GM19035 (cell line): ENCODE data around the gene UBLCP1.
"Not testable (repeated sequence)": the region's sequence is repeated elsewhere in the genome, so short reads cannot be mapped to it uniquely, and the experiment has no call there.

ENCODE experiments used
- ATAC-seq: cut with Tn5 transposase; IDR thresholded peaks from one replicate; pipeline ENCODE4 v1.9.1; 2021; ENCODE audit not compliant: unreplicated experiment

UBLCP1 gene, protein sequence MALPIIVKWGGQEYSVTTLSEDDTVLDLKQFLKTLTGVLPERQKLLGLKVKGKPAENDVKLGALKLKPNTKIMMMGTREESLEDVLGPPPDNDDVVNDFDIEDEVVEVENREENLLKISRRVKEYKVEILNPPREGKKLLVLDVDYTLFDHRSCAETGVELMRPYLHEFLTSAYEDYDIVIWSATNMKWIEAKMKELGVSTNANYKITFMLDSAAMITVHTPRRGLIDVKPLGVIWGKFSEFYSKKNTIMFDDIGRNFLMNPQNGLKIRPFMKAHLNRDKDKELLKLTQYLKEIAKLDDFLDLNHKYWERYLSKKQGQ

DNA sequence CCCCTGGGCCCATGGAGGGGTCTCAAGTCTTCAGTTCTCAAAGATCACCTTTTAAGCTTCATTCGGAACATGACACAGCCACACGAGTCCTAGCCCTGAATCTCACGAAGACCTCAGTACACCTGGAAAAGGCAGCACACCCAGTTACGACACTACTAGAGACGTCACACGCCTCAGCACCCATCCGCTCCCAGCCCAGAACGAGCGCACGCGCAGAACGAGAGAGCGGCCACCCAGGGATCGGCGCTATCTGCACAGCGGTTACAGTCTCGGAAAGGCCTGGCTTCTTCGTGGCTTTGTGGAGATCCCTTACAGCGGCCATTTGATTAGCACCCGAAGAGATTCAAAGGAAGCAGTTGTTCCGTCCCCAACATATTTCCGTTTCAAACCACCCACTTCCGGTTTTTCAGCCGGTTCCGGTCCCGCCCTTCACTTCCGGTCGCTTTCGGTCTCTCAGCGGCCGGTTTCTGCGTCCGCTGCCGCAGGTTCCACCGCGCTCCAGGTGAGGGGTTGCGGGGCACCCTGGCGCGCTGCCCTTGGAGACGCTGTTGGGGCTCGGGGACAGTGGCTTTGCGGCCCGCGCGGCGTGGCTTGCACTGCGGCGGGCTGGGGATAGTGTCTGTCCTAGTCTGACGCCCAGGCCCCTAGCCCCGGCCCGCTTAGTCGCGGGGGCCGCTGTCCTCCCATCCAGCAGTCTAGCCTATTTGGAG lies at the start of gene UBLCP1:
Gene UBLCP1 (plus strand): TSS at position 432 of the 710 bp plus-strand sequence. CDS start 5,626 bp downstream, outside the sequence.
- peak; percentile 91 for ATAC-seq

DNA sequence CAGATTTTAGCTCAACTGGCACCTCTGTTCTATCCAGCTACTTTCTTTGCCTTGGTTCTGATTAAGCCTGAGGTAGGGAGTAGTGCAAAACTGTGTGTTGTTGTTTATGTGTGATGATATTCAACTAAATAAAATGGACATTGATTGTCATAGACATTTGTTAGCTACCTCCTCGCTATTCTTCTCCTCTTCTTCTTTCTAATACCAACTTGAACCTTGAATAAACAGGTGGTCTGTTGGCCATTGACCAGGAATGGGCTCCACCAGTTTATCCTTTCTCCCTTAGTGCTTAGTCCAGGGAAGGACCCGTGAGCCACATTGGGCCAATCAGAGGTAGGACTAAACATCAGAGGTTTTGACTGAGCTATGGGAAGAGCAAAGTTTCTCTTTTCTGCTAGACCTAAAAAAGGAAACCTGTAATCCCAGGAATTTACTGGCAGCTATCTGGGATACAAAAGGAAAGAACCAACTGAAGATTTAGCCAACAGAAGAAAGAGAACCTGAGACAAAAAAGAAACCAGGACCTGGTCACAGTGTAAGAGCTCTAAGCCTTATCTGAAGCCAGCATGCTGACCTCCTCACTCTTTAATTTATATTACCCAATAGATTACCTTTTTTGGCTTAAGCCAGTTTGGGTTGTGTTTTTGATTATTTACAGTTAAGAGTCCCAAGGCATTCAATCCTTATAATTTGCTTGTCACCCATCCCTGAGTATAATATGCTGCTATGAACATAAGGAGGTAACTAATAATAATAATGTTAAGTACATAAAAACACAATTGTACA lies 48.4 kb upstream of the UBLCP1 start:
- ATAC-seq: no peak

DNA sequence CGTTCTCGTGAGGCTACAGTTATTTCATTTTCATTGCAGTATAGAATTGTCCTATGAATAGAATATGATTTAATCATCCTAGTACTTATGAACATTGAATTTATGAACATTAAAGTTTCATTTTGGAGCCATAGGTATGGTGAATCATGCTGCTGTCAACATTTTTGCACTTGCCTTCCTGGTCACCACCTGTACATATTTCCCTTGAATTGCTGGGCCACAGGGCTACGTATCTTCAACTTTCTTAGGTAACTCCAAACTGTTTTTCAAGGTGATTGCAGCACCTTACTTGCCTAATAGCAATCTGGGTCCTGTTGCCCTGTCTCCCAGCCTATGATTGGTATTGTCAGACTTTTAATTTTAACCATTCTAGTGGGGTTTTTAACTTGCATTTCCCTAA lies 47.2 kb upstream of the UBLCP1 start:
- ATAC-seq: no peak

DNA sequence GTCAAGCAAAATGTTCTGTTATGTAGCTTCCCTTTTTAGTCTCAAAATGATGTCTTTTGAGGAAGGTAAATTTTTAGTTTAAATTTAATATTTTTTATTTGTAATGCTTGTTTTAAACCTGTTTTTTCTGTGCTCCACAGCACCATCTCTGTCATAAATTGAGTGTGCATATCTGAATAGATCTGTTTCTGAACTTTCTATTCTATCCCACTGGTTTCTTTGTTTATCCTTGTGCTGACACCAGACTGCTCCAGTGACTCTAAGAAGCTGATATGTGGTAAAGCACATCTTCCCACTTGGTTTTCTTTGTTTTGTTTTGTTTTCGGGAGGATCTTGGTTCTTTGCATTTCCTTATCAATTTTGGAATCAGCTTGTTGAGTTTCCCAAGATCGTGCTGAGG lies 46.6 kb upstream of the UBLCP1 start:
- no peak for ATAC-seq

DNA sequence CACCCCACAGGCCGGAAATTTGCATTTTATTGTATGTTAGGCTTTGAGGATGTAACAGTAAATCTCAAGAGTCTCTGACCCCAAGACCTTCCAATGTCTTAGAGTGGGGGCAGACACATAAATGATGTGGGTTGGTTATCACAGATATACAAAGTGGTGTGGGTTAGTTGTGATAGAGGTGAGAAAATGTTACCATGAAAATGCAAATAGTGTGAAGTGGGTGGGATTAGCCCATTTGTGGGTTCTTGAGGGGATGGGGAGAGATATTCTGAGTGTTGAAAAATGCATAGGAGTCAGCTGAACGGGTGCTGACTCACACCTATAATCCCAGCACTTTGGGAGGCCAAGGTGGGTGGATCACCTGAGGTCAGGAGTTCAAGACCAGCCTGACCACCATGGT lies 45.9 kb upstream of the UBLCP1 start:
- ATAC-seq: no peak

DNA sequence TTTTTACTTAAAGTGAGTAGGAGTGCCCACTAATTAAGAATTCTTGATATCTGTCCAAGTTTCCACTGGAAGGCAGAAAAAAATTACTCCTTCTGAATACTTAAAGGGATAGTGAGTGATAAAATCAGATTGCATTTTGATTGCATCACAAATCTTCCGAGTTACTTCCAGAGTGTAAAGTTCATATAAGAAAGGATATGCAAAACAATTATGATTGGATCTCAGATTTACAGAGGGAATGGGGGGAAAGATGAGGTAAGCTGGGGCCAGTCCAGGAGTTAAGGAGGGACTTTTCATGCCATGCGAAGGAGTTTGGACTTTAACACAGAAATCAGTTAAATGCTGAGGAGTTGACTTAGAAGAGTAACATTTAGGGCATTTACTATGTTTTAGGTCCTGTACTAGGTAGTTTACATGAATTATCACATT lies 44.5 kb upstream of the UBLCP1 start:
- ATAC-seq: no peak

DNA sequence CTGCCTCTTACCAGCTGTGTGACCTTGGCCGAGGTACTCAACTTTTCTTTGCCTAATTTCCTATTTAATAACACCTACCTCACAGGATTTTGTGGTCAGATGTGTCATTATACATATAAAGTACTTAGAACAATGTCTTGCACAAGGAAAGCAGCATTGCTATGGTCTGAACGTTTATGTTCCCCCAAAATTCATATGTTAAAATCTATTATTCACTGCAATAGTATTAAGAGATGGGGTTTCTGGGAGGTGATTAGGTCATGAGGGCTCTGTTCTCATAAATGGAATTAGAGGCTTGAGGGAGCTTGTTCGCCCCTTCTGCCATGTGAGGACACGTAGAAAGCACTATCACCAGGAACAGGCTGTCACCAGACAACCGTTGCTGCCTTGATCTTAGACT lies 42.9 kb upstream of the UBLCP1 start:
- ATAC-seq: no peak

DNA sequence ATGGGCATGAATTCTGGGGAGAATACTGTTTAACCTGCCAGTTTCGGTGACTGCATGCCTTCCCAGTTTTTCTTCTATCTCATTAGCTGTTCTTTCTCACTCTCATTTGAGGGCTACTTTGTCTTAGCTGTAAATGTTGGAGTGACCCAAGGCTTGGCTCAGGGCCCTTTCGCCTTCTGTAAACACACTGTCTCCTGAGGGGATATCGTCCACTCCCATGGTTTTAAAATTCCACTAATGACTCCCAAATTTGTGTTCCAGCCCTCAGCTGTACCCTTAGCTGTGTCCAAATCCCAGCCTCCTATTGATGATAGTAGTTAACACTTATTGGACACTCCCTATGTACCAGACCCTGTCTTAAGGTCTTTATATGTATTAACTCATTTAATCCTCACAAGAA lies 39.6 kb upstream of the UBLCP1 start:
- ATAC-seq: no peak

DNA sequence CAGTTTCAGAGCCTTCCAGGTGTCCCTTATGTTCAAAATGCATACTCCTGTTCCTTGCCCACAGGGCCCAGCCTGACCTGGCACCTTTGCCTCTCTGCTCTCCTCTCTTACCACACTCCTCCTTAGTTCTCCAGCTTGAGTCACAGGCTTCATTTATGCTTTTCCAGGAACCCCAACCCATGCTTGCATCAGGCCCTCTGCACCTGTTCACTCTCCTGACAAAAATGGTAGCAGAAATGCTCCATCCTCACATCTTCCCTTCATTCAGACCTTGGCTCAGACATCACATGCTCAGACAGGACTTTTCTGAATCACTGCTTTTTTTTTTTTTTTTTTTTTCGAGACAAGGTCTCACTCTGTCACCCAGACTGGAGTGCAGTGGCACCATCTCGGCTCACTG lies 38.6 kb upstream of the UBLCP1 start:
- no peak for ATAC-seq

DNA sequence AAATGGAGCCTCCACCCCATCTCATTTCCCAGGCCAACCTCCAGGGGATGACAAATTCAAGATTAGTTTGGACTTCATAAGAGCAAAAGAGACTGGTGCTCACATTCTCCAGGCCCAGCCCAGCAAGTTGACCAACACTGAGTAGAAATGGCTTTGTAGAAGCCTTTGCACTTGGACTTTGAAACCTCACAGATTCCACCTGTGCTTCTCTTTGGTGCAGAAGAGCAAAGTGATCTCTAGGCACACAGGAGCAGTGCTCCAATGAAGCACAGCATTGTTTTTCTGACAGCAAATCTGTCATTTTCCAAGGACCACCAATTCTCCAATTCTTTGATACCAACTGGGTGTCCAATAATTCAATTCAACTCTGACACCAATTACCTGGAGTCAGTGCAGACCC lies 36.6 kb upstream of the UBLCP1 start:
- ATAC-seq: no peak

DNA sequence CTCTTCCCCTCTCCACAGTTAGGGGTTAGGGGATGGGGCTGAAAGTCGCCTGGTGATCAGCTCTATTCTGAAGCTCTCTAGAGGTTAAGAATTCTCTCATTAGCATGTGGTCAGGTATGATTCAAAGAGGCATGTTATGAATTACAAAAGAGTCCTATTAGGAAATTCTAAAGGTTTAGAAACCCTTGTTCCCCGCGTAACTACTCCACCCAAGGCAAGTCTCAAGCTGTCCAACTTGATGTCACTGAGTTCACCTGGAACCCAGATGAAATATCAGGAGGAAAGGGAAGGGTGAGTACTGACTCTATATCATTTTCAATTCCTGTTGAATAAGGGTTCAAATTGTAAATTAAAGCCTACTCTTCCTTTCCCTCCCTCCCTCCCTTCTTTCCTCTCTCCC lies 35.6 kb upstream of the UBLCP1 start:
- ATAC-seq: no peak

DNA sequence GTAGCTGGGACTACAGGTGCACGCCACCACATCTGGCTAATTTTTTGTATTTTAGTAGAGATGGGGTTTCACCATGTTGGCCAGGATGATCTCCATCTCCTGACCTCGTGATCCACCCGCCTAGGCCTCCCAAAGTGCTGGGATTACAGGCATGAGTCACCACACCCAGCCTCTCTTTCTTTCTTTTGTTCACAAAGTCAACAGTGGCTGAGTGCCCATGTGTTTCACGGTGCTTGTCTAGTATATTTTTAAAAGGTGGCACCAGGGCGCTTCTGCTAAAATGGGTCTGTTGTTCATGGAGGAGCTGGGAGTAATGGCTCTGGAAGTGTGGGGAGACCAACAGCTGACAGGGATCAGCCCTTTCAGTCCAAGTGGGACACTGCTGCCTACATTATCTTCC lies 35.0 kb upstream of the UBLCP1 start:
- not testable (repeated sequence) for ATAC-seq

DNA sequence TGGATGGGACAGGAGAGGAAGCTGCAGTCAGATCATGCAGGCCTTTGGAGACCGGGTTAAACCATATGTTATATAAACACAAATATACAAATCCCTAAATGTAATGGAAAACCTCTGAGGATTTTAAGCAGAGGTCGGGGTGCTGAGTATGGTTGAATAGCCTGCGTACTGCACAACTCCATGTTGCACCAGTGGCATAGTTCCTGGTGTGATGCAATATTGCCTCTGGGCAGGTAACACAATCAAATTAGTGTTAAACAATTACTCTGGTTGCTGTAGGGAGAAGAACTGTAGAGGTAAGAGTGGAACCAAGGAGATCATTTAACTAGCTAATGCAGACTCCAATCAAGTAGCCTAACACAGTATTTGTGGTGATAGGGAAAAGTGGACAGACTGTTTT lies 32.4 kb upstream of the UBLCP1 start:
- ATAC-seq: no peak

DNA sequence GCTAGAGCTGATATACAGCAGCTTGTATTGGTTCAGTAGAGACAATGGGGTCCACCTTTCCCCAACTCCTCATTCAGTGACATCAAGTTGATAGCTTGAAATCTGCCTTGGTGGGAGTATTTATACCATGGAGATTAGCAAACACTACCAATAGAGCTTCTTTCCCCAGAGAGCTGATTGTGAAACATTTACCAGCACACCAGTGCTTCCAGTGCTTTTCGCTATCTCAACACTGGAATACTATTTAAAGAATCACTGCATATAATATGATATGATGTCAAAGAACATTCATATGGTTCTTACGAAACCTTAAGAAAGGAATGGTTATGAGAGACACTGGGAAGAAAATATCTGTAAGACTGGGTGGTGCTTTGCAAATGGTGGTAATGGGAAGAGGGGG lies 31.9 kb upstream of the UBLCP1 start:
- ATAC-seq: no peak

DNA sequence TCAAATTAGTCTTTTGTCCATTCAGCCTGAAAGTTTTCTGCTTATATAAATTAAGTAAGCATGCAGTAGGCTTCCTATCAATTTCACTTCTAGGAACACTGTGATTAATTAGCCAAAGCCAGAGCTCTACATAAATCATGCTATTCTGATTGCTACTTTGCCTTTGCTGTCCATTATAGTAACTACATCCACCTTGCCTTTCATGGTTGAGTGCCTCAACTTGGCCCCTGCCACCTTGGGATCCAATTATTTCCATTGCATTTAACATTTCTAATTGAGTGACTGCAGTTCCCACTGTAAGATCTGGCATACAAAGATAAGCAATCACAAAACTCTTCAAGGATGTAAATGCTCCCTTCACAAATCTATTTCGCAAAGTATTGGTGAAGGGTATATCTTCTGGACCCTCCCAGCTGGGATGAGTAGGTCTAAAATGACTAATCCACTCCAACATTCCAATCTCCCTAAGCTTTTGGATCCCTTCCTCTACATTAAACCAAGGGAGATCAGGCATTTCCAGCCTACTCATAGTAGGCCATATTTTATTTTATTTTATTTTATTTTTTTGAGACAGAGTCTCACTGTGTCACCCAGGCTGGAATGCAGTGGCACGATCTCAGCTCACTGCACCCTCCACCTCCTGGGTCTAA lies 27.1 kb upstream of the UBLCP1 start:
- ATAC-seq: not testable (repeated sequence)

DNA sequence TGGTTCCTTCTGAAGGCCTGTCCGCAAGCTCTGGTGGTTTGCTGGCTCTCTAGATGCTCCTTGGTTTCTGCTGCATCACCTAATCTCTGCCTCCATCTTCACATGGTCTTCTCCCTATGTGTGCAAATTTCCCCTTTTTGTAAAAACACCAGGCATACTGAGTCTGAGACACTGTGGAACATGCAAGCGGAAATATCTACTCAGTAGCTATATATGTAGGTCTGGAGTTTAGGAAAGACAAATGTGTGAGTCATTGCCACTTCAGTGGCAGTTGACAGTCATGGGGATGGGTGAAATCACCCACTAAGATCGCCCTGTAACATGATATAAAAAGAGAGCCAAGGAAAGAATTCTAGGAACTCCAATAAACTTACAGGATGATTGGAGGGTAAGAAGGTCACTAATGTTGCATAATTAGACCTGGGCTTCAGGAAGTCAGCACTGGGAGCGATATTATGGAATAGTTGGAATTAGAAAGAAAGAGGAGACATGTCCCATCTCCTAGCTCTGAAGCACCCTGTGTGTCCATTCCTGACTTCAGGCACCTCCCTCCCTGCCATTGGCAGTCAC lies 22.7 kb upstream of the UBLCP1 start:
- ATAC-seq: no peak

DNA sequence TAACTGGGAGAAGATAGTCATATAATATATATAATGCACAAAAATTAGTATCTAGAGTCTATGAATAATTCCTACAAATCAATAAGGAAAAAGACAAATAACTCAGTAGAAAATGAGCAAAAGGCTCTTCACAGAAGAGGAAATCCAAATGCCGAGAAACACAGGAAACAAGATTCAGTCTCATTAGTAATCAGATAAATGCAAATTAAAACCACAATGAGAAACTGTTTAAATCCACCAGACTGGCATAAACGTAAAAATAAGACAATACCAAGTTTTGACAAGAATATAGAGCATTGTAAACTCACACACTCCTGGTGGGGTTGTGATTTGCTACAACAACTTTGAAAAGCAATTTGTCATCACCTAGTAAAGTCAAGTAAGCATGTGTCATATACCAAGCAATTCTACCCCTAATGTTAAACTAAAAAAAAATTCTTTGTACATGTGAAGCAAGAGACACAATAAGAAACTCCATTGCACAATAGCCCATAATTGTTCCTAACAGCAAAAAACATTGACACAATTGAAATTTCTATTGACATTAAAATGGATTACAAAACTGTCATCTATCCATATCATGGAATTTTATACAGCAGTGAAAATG lies 21.0 kb upstream of the UBLCP1 start:
- no peak for ATAC-seq

DNA sequence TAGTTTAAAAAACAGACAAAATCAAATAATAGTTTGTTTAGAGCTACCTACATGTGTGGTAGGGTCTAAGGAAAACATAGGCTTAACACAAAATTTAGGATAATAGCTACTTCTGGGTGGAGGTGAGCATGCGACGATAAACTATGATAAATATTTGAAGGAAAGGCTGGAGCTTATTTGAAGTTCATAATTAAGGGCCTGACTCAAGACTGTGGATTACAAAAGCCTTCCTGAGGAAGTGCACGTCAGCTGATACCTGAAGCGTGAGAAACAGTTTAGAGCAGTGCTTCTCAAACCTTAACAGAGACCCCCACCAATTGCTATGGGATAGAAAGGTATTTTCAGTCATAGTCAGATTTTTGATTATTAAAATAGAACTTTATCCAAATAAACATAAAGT lies 20.4 kb upstream of the UBLCP1 start:
- no peak for ATAC-seq

DNA sequence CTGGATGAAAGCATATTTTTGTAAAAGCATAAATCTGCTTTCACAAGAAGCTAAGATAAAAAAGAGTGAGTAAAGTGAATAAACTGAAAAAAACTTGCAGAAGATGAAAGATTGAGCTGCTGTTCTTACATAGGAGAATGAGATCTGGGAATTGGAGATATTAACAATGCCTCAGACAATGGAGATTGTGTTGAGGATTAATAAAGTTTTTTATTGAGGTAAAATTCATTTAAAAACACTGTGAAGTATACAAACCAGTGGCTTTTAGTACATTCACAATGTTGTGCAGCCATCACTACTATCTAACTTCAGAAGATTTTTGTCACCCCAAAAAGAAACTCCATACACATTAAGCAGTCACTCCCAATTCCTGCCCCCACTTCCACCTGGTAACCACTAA lies 19.7 kb upstream of the UBLCP1 start:
- ATAC-seq: no peak

DNA sequence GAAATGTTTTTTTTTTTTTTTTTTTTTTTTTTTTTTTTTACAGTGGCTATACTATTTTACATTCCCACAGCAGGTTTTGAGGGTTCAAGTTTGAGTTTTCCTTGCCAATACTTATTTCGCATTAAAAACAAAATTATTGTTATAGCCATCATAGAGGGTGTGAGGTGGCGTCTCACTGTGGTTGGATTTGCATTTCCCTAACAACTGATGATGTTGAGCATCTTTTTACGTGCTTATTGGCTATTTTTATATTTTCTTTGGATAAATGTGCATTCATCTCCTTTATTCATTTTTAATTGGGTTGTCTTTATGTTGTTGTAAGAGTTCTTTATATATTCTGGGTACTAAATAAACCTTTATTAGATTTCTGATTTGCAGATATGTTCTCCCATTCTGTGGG lies 18.9 kb upstream of the UBLCP1 start:
- no peak for ATAC-seq

DNA sequence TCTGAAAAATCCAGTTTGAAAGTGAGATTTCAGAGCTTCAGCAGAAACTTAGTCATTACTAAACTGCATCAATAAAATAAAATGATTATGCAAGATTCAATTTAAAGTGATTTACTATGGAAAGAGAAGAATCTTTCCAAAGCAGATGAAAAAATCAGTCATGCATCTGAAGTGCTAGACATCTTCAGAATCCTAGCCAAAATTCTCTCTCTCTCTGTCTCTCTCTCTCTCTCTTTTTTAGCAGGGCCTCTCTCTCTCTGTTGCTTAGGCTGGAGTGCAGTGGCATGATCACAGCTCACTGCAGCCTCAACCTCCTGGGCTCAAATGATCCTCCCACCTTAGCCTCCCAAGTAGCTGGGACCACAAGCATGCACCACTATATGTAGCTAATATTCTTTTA lies 18.2 kb upstream of the UBLCP1 start:
- no peak for ATAC-seq
